ENCODE results near the gene SPRYD7.
"Not testable (repeated sequence)": the region's sequence is repeated elsewhere in the genome, so short reads cannot be mapped to it uniquely, and the experiment has no call there.

SPRYD7 gene

DNA sequence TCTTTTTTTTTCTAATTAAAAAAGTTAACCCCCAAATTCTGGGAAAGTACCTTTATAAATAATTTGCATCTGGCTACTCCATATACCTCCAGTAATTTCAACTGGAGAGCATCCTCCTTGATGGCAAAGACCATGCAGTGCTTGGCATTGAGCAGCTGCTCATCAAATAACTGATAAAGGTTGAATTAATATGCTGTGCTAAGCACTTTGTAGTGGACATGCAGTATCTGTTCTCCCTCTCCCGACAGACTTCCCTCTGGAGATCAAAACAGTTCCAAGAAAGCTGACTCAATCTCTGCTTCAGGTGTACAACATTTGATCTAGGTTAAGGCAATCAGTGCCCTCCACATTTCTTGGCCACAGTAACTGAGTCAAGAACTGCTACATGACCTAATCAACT is 3.3 kb downstream of the SPRYD7 start:
- no peak for DNase-seq (ENCODE audit: low spot score)

DNA sequence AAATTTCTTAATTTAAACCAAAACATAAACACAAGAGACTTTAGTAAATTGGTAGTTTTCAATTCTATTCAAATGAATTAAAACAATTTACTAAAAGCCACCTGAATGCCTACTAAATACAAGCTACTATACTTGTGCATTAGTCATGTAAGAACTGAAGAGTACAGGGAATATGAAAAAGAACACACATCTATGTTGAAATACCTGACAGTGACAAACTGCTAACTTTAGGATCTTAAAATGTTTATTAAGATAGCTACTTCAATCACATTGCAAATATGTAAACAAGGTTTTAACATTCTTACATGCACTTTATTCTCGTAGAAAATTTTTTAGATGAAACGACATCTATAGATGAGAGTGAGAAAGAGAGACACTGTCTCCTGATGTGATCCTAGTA is 4.1 kb downstream of the SPRYD7 start:
- DNase-seq (ENCODE audit: low spot score): no peak

- no peak for DNase-seq (ENCODE audit: low spot score)
These were observed 8.4 kb downstream of the SPRYD7 start for GRCh38 chr13:49927755-49928154.

DNA sequence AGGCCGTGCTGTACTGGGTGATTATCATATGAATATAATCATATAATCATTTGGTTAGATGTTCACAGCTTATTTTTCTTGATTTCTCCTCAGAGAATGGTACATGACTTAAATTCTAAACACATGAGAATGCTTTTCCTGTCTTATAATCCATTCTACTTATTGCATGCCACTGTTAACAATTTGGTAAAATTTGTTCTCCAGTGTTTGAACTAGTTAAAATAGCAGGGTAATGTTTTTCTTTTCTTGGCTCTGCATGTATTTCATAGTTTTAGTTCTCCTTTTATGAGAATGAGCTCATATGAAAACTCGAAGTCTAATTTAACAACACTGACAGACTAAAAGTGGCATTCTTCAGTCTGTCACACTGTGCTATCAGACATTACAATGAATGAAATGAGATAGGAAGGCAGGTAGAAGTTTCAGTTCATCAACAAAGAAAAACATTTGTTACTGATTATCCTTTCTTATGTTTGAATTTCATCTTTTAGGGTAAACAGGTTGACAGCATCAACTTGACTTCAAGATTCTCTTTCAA is 10.2 kb downstream of the SPRYD7 start:
- DNase-seq (ENCODE audit: low spot score): no peak

GRCh38 chr13:49922301-49922700 is 13.8 kb downstream of the SPRYD7 start:
- DNase-seq (ENCODE audit: low spot score): no peak

- DNase-seq (ENCODE audit: low spot score): not testable (repeated sequence)
These were observed 15.2 kb downstream of the SPRYD7 start for GRCh38 chr13:49920969-49921368.

- DNase-seq (ENCODE audit: low spot score): not testable (repeated sequence)
These were observed 18.0 kb downstream of the SPRYD7 start for GRCh38 chr13:49918106-49918505.

DNA sequence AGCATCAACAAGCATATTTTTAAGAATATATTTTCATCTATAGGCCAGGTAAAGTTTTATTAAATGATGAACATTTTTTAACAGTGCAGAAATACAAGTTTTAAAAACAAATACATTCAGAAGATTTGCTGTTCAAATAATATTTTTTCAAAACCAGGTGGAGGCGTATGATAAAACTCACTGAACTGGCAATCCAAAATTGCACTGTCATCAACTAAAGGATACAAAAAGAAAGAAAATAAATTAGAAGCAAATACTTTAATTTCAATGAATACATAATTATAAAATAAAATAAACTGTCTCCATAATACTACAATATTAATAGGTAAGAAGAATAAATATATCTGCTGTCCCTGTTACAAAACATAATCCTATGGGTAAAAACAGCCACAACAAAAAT is 21.2 kb downstream of the SPRYD7 start:
- no peak for DNase-seq (ENCODE audit: low spot score)

DNA sequence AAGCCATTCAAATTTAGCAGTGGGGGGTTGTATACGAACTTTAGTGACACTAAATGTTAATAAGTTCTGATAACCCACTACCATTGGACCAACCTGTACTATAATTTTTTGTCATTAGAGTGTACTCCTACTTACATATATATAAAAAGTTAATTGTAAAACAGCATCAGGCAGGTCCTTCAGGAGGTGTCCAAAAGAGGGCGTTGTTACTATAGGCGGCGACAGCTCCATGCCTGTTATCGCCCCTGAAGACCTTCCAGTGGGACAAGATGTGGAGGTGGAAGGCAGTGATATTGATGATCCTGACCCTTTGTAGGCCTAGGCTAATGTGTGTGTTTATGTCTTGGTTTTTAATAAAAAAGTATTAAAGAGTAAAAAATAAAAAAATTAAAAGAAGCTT is 27.5 kb downstream of the SPRYD7 start:
- no peak for DNase-seq (ENCODE audit: low spot score)

DNA sequence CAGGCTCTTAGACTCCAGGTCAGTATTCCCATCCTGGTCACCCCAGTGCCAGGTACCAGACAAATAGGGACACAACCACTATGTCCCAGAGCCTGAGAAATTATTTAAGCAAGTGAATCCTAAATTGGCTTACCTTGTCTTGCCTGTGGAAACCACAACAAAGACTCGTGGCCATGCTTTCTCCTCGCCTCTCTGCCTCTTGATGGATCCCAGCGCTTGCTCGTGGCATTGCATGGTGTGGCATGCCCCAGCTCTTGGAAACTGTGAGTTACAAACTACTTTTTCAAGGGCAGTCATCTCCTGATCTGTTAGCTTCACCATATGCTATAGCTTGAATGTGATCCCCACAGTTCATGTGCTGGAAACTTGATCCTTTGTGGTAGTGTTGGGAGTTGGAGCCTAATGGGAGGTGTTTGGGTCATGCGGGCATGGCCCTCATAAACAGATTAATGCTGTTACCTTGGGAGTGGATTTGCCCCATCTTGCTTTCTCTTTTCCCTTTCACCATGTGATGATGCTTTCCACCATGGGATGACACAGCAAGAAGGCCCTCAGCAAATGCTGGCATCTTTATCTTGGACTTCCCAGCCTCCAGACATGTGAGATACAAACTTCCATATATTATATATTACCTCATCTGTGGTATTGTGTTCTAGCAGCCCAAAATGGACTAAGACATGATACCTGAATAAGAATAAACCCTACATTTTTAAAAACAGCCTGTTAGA is 31.2 kb downstream of the SPRYD7 start:
- DNase-seq (ENCODE audit: low spot score): no peak

- no peak for DNase-seq (ENCODE audit: low spot score)
These were observed 37.3 kb downstream of the SPRYD7 start for GRCh38 chr13:49898792-49899191.

- DNase-seq (ENCODE audit: low spot score): no peak
These were observed 38.4 kb downstream of the SPRYD7 start for GRCh38 chr13:49897713-49898112.

GRCh38 chr13:49895826-49896225 is 40.3 kb downstream of the SPRYD7 start:
- DNase-seq (ENCODE audit: low spot score): no peak

DNA sequence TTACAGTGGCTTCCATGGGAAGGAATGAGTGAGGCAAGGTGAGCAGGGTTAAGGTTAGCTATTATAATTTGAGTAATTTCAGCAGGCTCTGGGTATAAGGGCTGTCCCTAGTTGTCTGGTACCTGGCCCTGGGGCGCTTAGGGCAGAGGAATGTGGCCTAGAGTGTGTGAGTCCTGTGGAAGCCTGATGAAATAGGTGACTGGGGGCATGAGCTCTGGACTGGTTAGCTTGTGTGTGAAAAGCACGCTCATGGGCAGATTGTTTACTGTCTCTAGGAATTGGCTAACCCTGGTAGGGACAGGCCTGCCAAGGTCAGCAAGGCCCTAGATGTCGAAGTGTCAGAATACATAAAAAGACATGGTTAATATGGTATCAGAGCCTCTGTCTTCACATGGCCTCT is 42.5 kb downstream of the SPRYD7 start:
- DNase-seq (ENCODE audit: low spot score): no peak

- no peak for DNase-seq (ENCODE audit: low spot score)
These were observed 45.8 kb downstream of the SPRYD7 start for GRCh38 chr13:49890376-49890775.

DNA sequence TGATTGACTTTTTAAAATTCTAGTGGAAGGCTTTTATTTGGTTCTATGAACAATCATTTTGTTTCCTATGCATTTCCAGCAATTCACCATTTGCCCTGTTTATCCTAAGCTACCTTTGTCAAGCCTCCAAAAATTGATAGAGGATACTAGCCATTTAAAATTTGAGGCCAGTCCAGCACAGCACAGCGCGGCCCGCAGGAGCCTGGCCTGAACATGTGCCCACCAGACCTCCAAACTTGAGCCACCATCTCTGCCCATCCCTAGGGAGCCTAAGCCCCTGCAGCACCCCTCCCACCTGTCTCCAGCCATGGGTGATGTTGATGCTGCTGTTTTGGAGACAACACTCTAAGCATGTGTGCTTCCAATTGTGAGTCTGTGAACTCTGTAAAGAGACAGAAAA is 57.5 kb downstream of the SPRYD7 start:
- DNase-seq (ENCODE audit: low spot score): no peak

DNA sequence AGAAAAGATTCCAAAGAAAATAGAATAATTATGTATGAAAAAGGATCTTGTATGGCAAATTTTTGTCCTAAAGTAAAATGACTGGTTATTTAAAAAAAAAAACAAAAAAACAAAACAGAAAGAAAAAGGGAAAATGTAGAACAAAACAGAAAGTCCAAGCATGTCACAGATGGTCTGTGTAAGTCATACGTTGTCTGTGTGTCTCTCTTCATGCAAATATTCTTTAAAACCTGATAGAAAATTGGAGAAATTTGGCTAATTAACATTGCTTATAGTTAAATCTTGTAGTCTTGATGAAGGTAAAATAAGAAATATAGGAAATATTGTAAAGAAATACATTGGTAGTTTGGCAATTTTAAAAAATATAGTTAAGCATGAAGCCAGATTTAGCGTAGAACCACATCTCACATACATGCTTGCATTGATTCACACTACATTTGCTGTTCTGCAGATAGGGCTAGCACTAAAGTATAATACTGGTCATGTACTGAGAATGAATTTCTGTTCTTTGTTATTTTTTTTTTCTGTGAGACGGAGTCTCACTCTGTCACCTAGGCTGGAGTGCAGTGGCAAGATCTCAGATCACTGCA is 58.4 kb downstream of the SPRYD7 start:
- no peak for DNase-seq (ENCODE audit: low spot score)

DNA sequence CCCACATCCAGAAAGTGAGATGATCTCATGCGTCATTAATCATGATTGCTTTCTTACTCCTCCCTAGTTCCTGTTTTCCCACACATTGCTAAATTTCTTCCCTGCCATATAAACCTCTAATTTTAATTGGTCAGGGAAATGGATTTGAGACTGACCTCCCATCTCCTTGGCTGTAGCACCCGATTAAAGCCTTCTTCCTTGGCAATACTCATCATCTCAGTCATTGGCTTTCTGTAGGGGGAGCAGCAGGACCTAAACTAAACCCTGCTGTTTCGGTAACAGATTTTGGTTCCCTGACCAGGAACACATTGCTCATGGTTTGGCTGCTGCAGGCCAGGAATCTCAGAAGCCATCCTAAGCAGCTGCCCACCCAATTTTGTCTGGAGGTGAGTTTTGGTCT is 61.7 kb downstream of the SPRYD7 start:
- no peak for DNase-seq (ENCODE audit: low spot score)

DNA sequence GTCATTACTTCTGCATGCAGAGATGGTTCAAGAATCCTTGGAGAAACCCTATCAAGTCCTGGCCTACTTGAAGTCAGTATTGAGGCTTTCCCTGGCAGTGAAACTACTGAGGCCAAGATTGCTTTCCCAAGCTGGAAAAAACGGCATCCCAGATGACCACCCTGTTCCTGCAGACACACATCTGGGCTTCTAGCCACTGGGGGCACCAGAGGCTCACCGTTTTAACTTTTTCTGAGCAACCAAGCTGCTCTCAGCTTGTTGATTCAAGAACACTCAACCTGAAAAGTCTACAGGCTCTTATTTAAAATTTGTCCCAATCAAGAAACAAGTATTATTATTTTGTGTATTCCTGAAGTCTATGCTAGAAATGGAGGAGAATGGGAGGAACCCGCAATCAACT is 66.6 kb downstream of the SPRYD7 start:
- no peak for DNase-seq (ENCODE audit: low spot score)

- DNase-seq (ENCODE audit: low spot score): no peak
These were observed 68.3 kb downstream of the SPRYD7 start for GRCh38 chr13:49867834-49868233.

DNA sequence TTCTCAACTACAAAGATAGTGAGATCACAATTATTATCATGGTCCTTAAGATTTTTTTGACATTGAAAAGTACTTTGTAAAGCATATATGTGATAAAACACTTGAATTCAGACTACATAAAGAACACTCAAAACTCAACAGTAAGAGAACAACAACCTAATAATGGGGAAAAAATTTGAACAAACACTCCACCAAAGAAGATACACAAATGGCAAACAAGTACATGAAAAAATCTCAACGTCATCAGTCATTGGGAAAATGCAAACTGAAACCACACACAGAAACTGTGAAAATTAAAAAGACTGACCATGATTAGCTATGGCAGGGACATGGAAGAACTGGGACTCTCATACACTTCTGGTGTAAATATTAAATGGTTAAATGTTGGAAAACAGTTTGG is 70.9 kb downstream of the SPRYD7 start:
- no peak for DNase-seq (ENCODE audit: low spot score)

DNA sequence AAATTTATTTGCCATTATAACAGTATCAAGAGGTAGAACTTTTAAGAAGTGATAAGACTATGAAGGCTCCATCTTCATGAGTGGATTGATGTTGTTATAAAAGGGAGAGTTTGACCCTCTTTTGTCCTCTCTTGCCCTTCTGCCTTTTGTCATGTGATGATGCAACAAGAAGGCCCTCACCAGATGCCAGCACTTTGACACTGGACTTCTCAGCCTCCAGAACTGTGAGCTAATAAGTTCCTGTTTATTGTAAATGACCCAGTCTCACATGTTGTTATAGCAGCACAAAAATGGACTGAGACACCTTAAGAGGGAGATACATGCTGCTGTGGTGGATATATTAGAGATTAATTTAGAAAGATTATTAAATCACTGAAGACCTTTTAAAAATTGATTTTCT is 71.6 kb downstream of the SPRYD7 start:
- no peak for DNase-seq (ENCODE audit: low spot score)

Measured in putamen (tissue), 1 donor.